DOHH2 (cell line): ENCODE results near the gene ETV5.

ENCODE experiments used
- CTCF ChIP-seq: fragments of 200-600 bp; sonication (generic); IDR thresholded peaks from one replicate; pipeline ENCODE4 v1.5.1; 2014; ENCODE audit warnings: antibody characterized with exemption, mild to moderate bottlenecking, low read depth, low read length; ENCODE audit not compliant: poor library complexity, severe bottlenecking
- EZH2phosphoT487 ChIP-seq: fragments of 200-600 bp; sonication (generic); IDR thresholded peaks from 2 replicates; pipeline ENCODE4 v1.6.1; 2017; ENCODE audit warnings: borderline replicate concordance, mild to moderate bottlenecking, antibody characterized with exemption, low read length, moderate library complexity, mixed read lengths

GRCh38 chr3:186137051-186137685 is 28.3 kb upstream of the ETV5 start:
- TF ChIP-seq CTCF (no peak), EZH2phosphoT487 (no peak)
